Liver (tissue), 9 donors: ENCODE results near the gene UGT1A5. TPM values are rescaled to one million over a fixed set of nuclear protein-coding genes. Genes with fewer than 3 reads are reported as not detected.

Source experiments
- DNase-seq: peaks from one replicate; pipeline ENCODE4 v3.0.0-alpha.2; 2017; ENCODE audit warnings: low spot score
- H3K27ac ChIP-seq, 2 donors: one replicate each; pipeline ENCODE4 v1.7.0; 2013; ENCODE audit warnings: inconsistent platforms in 2 of 2, low read length in 2 of 2, control low read depth in 1 of 2, low read depth in 1 of 2, mild to moderate bottlenecking in 1 of 2
- H3K27me3 ChIP-seq, 4 donors: one replicate each; pipeline versions ENCODE4 v1.6.1 to v1.7.0; 2013; ENCODE audit warnings: low read length in 3 of 4, inconsistent platforms in 1 of 4, mild to moderate bottlenecking in 1 of 4, moderate library complexity in 1 of 4; ENCODE audit not compliant: control insufficient read depth in 4 of 4, insufficient read depth in 4 of 4
- H3K36me3 ChIP-seq, 4 donors: one replicate each; pipeline versions ENCODE4 v1.6.1 to v1.7.0; 2013; ENCODE audit warnings: low read length in 3 of 4, mild to moderate bottlenecking in 3 of 4, low read depth in 1 of 4, moderate library complexity in 1 of 4; ENCODE audit not compliant: control insufficient read depth in 4 of 4, insufficient read depth in 3 of 4
- H3K4me1 ChIP-seq, 4 donors: one replicate each; pipeline versions ENCODE4 v1.6.1 to v1.7.0; 2013; ENCODE audit warnings: low read length in 3 of 4, mild to moderate bottlenecking in 3 of 4, moderate library complexity in 1 of 4; ENCODE audit not compliant: control insufficient read depth in 4 of 4, insufficient read depth in 4 of 4
- H3K4me3 ChIP-seq, 3 donors: one replicate each; pipeline versions ENCODE4 v1.6.1 to v1.7.0; 2013; ENCODE audit warnings: low read length in 3 of 3, control low read depth in 1 of 3, low read depth in 1 of 3, mild to moderate bottlenecking in 1 of 3
- H3K9ac ChIP-seq, 2 donors: one replicate each; pipeline ENCODE4 v1.7.0; 2013; ENCODE audit warnings: low read length in 2 of 2, mild to moderate bottlenecking in 2 of 2, moderate library complexity in 2 of 2, control low read depth in 1 of 2, low read depth in 1 of 2
- H3K9me3 ChIP-seq, 4 donors: one replicate each; pipeline versions ENCODE4 v1.6.1 to v1.7.0; 2013; ENCODE audit warnings: low read length in 3 of 4; ENCODE audit not compliant: control insufficient read depth in 4 of 4
- ATF3 ChIP-seq: IDR thresholded peaks from 2 replicates; pipeline ENCODE4 v1.6.1; 2016; ENCODE audit warnings: antibody characterized with exemption
- FOXA1 ChIP-seq: IDR thresholded peaks from 2 replicates; pipeline ENCODE4 v1.6.1; 2016; ENCODE audit warnings: antibody characterized with exemption
- FOXA2 ChIP-seq: IDR thresholded peaks from 2 replicates; pipeline ENCODE4 v1.6.1; 2016; ENCODE audit warnings: antibody characterized with exemption
- GABPA ChIP-seq, 2 donors: IDR thresholded peaks in 1 of 2; conservative IDR thresholded peaks in 1 of 2; 2 replicates each; pipeline ENCODE4 v1.6.1; 2016; ENCODE audit warnings: antibody characterized with exemption in 2 of 2, mild to moderate bottlenecking in 1 of 2, moderate library complexity in 1 of 2
- HNF4A ChIP-seq, 2 donors: conservative IDR thresholded peaks; 2 replicates each; pipeline ENCODE4 v1.6.1; 2016; ENCODE audit warnings: antibody characterized with exemption in 2 of 2, mild to moderate bottlenecking in 2 of 2
- HNF4G ChIP-seq: IDR thresholded peaks from 2 replicates; pipeline ENCODE4 v1.6.1; 2016; ENCODE audit warnings: antibody characterized with exemption
- JUND ChIP-seq, 2 donors: IDR thresholded peaks; 2 replicates each; pipeline ENCODE4 v1.6.1; 2016; ENCODE audit warnings: antibody characterized with exemption in 2 of 2
- MAX ChIP-seq: IDR thresholded peaks from 2 replicates; pipeline ENCODE4 v1.6.1; 2016; ENCODE audit warnings: antibody characterized with exemption
- NR2F2 ChIP-seq: IDR thresholded peaks from 2 replicates; pipeline ENCODE4 v1.6.1; 2016; ENCODE audit warnings: antibody characterized with exemption
- RAD21 ChIP-seq, 2 donors: IDR thresholded peaks; 2 replicates each; pipeline ENCODE4 v1.6.1; 2016; ENCODE audit warnings: antibody characterized with exemption in 2 of 2, mild to moderate bottlenecking in 2 of 2
- REST ChIP-seq: IDR thresholded peaks from 2 replicates; pipeline ENCODE4 v1.6.1; 2016; ENCODE audit warnings: antibody characterized with exemption, mild to moderate bottlenecking
- RXRA ChIP-seq, 2 donors: IDR thresholded peaks; 2 replicates each; pipeline ENCODE4 v1.6.1; 2017 to 2018; ENCODE audit warnings: antibody characterized with exemption in 2 of 2, mild to moderate bottlenecking in 1 of 2
- SP1 ChIP-seq: IDR thresholded peaks from 2 replicates; pipeline ENCODE4 v1.6.1; 2018; ENCODE audit warnings: antibody characterized with exemption, mild to moderate bottlenecking
- TAF1 ChIP-seq: conservative IDR thresholded peaks from 2 replicates; pipeline ENCODE4 v1.6.1; 2016; ENCODE audit warnings: antibody characterized with exemption, mild to moderate bottlenecking
- YY1 ChIP-seq: IDR thresholded peaks from 2 replicates; pipeline ENCODE4 v1.6.1; 2016; ENCODE audit warnings: antibody characterized with exemption, mild to moderate bottlenecking
- WGBS: extraction: QIAGEN DNeasy Blood & Tissue Kit; methylation state at CpG from one replicate; pipeline ENCODE4 v1.1.7; 2013; 5-methylcytosine and 5-hydroxymethylcytosine counted together
- polyA plus RNA-seq, 2 donors: library from polyadenylated mRNA; stranded (reverse) in 1 of 2; unstranded in 1 of 2; fragments of 200-250 nt in 1 of 2; fragments of >200 nt in 1 of 2; fragmentation: Nextera tagmentation in 1 of 2; extraction: Ambion mirVana in 1 of 2; gene quantifications; one replicate each; pipeline versions ENCODE4 v1.2.1 to v1.2.3, GENCODE V29; 2013 to 2015
- total RNA-seq, 2 donors: library from RNA; depleted of rRNA; stranded (reverse); fragments of >200 nt; gene quantifications; one replicate each; pipeline ENCODE4 v1.2.3, GENCODE V29; 2014
- donor health status: healthy.
- donor health status: healthy.
- donor health status: healthy.
- donor health status: healthy.
- donor health status: healthy.

UGT1A5 gene
- total and polyA plus RNA-seq, 4 donors = 0.14 to 1.8 (median 1.6) TPM; not detected in 1

- Histone ChIP-seq H3K9me3 (no peaks in the 10 kb centered on the region), H3K4me3 (no peak overlapping the region), H3K27me3 (no peaks in the 10 kb centered on the region), H3K27ac (no peak overlapping the region), H3K9ac (no peak overlapping the region), H3K36me3 (no peaks in the 10 kb centered on the region), H3K4me1 (no peaks in the 10 kb centered on the region)
- DNase-seq = peak; percentile 20
- TF ChIP-seq FOXA2 (no peak), RAD21 (IDR thresholded peaks at IDR 0.05) (no peak), REST (no peak), TAF1 (no peak), MAX (no peak), RXRA (IDR thresholded peaks at IDR 0.05) (no peak), FOXA1 (no peak), JUND (IDR thresholded peaks at IDR 0.05) (no peak), GABPA (IDR thresholded peaks at IDR 0.05 in 1 of 2, conservative IDR thresholded peaks at IDR 0.05 in 1 of 2) (no peak), NR2F2 (no peak), YY1 (no peak), SP1 (no peak), ATF3 (no peak), HNF4A (conservative IDR thresholded peaks at IDR 0.05) (no peak)
- WGBS = 71% methylated on average over 8 of the region's 8 CpGs
Observed at GRCh38 chr2:233803994-233804393, 91.3 kb downstream of the UGT1A5 start.

DNA sequence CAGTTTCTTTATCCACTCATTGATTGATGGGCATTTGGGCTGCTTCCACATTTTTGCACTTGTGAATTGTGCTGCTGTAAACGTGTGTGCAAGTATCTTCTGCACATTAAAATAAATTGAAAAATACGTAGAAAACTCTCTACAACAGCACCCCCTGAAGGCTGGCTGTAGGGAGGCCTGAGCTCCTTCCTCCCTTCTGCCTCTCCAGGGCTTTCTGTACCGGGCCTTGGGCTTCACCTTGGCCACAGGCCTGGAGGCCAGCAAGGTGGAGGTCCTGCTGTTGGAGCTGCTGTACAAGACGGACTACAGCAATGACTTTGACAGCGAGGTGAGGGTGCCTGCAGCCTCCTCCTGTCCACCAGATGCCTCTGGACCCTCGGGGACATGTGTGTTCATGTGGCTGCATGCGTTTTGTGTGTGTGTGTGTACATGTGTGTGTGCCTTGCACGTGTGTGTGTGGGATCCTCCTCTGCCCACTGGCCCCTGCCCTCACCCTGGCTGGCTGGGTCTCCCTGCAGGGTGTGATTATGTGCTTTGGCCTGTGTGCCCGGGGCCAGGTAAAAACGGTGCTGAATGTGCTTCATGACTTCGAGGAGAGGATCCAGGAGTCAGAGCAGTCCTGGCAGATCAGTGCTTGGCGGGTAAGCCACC lies 94.6 kb downstream of the UGT1A5 start:
- WGBS = 73% methylated on average over 12 of the region's 12 CpGs
- no peak overlapping the region for H3K4me3 ChIP-seq

More for the DNA sequence above, 94.6 kb downstream of the UGT1A5 start:
- TF ChIP-seq FOXA1 (no peak), SP1 (no peak), RAD21 (IDR thresholded peaks at IDR 0.05) (no peak), HNF4G (no peak), ATF3 (no peak)
- H3K4me1 ChIP-seq = no peaks in the 10 kb centered on the region
- H3K9me3 ChIP-seq = no peaks in the 10 kb centered on the region
- no peak overlapping the region for H3K27ac ChIP-seq
- H3K36me3 ChIP-seq = no peaks in the 10 kb centered on the region
- peak; percentile 10 for DNase-seq
- no peak overlapping the region for H3K9ac ChIP-seq
- H3K27me3 ChIP-seq = no peaks in the 10 kb centered on the region
